Breast epithelium (tissue), 3 donors: ENCODE results near the gene SPART.
"Not testable (repeated sequence)": the region's sequence is repeated elsewhere in the genome, so short reads cannot be mapped to it uniquely, and the experiment has no call there.

Experiments
- POLR2A ChIP-seq: fragments of 450-650 bp; IDR thresholded peaks from one replicate; pipeline ENCODE4 v1.6.1; 2016; ENCODE audit warnings: antibody characterized with exemption, mild to moderate bottlenecking, moderate library complexity
- POLR2AphosphoS5 ChIP-seq, 3 donors: sonication (generic); formaldehyde crosslinking; IDR thresholded peaks; one replicate each; pipeline ENCODE4 v1.6.1; 2017; ENCODE audit warnings: antibody characterized with exemption in 3 of 3
- TF ChIP-seq, protein P1 (sequence below), 3 donors: fragments of 450-650 bp; IDR thresholded peaks; one replicate each; pipeline ENCODE4 v1.5.1; 2016 to 2017; ENCODE audit warnings: antibody characterized with exemption in 3 of 3, mild to moderate bottlenecking in 3 of 3, moderate library complexity in 3 of 3

DNA sequence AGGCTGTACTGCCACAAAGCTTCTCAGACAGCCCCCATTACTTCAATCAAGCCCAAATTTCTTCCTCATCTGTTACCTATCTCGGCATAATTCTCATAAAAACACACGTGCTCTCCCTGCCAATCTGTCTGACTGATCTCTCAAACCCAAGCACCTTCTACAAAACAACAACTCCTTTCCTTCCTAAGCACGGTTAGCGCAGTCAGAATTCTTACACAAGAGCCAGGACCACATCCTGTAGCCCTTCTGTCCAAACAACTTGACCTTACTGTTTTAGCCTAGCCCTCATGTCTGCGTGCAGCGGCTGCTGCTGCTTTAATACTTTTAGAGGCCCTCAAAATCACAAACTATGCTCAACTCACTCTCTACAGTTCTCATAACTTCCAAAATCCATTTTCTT, 26.4 kb downstream of the SPART start:
- TF ChIP-seq POLR2AphosphoS5 (IDR thresholded peaks at IDR 0.05); POLR2A: not testable (repeated sequence)
- TF ChIP-seq, protein P1, sequence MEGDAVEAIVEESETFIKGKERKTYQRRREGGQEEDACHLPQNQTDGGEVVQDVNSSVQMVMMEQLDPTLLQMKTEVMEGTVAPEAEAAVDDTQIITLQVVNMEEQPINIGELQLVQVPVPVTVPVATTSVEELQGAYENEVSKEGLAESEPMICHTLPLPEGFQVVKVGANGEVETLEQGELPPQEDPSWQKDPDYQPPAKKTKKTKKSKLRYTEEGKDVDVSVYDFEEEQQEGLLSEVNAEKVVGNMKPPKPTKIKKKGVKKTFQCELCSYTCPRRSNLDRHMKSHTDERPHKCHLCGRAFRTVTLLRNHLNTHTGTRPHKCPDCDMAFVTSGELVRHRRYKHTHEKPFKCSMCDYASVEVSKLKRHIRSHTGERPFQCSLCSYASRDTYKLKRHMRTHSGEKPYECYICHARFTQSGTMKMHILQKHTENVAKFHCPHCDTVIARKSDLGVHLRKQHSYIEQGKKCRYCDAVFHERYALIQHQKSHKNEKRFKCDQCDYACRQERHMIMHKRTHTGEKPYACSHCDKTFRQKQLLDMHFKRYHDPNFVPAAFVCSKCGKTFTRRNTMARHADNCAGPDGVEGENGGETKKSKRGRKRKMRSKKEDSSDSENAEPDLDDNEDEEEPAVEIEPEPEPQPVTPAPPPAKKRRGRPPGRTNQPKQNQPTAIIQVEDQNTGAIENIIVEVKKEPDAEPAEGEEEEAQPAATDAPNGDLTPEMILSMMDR (IDR thresholded peaks at IDR 0.05), result not testable (repeated sequence)
